ENCODE data around the gene LGALS7B.
"Not testable (repeated sequence)": the region's sequence is repeated elsewhere in the genome, so short reads cannot be mapped to it uniquely, and the experiment has no call there.

LGALS7B gene

DNA sequence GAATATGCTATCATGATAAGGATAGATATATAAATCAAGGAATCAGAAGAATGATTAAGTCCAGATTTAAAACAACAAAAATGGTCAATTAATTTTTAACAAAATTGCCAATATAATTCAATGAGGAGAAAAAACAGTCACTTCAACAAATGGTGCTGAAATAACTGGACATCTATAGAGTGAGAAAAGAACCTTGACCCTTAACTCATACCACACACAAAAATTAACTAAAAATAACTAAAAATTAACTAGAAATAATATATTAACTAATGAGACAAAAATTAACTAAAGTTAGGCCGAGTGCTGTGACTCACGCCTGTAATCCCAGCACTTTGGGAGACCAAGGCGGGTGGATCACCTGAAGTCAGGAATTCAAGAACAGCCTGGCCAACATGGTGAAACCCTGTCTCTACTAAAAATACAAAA lies 25.2 kb upstream of the LGALS7B start:
- TF ChIP-seq, protein P1, sequence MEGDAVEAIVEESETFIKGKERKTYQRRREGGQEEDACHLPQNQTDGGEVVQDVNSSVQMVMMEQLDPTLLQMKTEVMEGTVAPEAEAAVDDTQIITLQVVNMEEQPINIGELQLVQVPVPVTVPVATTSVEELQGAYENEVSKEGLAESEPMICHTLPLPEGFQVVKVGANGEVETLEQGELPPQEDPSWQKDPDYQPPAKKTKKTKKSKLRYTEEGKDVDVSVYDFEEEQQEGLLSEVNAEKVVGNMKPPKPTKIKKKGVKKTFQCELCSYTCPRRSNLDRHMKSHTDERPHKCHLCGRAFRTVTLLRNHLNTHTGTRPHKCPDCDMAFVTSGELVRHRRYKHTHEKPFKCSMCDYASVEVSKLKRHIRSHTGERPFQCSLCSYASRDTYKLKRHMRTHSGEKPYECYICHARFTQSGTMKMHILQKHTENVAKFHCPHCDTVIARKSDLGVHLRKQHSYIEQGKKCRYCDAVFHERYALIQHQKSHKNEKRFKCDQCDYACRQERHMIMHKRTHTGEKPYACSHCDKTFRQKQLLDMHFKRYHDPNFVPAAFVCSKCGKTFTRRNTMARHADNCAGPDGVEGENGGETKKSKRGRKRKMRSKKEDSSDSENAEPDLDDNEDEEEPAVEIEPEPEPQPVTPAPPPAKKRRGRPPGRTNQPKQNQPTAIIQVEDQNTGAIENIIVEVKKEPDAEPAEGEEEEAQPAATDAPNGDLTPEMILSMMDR (conservative IDR thresholded peaks at IDR 0.05): no peak
- H3K27ac ChIP-seq: no peak overlapping the region

DNA sequence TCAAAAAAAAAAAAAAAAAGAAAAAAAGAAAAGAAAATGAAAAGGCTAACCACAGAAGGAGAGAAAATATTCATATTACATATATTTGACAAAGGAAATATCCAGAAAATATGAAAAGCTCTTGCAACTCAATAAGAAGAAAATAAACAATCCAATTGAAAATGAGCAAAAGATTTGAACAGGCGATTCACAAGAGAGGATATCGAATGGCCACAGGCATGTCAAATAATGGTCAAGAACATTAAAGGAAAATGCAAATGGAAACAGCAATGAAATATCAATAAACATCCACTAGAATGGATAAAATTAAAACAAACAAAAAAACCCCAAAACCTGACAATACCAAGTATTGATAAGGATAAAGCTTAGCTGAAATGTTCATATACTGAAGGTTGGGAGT lies 23.8 kb upstream of the LGALS7B start:
- TF ChIP-seq, protein P1 (conservative IDR thresholded peaks at IDR 0.05): no peak
- no peak overlapping the region for H3K27ac ChIP-seq

DNA sequence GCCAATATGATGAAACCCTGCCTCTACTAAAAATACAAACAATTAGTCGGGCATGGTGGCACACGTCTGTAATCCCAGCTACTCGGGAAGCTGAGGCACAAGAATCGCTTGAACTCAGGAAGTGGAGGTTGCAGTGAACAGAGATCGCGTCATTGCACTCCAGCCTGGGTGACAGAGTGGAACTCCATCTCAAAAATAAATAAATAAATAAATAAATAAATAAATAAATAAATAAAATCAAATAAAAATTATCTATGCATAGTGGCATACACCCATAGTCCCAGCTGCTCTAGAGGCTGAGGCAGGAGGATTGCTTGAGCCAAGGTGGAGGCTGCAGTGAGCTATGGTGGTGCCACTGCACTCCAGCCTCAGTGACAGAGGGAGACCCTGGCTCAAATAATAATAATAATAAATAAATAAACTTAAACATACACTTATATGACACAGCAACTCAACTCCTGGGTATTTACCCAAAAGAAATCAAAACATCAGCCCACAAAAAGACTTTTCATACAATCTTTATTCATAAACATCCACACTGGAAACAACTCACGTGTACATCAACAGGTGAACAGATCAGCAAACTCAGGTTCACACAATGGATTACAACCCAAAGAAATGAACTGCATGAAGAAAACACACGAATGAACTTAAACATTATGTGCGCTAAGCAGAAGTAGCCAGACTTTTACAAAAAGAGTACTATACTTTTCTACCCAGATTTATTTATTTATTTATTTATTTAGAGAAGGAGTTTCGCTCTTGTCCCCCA lies 22.5 kb upstream of the LGALS7B start:
- H3K27ac ChIP-seq: no peak overlapping the region
- TF ChIP-seq, protein P1 (conservative IDR thresholded peaks at IDR 0.05): no peak

DNA sequence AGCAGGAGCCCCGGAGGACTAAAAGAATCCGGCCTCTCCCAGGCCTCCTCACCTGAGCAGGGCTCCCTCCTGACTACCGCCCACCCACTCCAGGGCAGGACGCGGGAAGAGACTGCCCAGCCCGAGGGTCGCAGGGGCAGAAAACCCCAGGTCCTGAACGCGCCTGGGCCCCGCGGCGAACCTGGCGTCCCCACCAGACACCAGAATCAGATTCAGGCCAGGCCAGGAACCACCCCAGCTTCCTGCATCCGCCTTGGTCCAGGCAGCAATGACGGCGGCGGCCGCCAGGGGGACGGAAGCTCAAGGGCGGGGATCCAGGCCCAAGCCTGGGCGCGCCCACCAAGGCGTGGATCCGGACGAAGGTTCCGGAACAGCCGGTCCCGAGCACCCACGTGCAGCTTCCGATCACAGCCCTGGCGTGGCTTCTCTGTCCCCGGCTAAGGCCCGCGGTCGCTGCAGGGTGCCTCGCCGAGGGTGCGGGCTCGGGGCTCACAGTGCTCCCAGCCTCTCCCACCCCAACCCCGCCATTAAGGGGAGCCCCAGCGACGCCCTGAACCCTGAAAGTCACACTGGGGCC lies 19.3 kb upstream of the LGALS7B start:
- TF ChIP-seq, protein P1 (conservative IDR thresholded peaks at IDR 0.05): no peak
- no peak overlapping the region for H3K27ac ChIP-seq

DNA sequence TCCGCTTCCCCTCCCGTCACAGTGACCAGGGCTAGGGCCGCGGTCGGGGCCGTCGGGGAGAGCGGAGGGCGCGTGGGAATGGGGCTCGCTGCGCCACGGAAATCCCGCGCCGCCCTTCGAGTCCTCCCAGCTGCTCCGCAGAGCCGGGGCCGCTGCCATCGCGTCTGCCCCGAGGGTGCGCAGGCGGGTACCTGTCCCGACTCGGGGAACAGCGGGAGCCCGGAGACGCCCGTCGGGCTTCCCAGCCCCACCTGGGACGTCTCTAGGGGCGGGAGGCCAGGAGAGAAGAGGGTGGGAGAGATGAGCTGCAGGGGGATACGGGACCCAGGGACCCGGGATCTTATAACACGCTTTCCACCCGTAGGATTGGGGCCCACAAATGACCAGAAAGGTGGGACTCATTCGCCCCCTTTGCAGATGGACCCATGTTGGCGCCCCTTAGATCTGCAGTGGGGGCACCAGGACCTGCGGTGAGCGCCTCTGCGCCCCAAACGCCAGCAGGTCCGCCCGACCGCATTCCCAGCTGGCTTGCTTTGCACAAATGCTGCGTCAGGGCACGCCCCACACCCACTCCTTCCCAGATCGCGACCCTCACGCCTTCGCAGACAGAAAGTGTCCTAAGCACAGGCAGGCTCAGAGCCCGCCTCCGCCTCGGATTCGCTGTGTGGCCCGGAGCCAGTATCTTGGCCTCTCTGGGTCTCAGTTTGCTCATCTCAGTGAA lies 18.6 kb upstream of the LGALS7B start:
- H3K27ac ChIP-seq: not testable (repeated sequence)

DNA sequence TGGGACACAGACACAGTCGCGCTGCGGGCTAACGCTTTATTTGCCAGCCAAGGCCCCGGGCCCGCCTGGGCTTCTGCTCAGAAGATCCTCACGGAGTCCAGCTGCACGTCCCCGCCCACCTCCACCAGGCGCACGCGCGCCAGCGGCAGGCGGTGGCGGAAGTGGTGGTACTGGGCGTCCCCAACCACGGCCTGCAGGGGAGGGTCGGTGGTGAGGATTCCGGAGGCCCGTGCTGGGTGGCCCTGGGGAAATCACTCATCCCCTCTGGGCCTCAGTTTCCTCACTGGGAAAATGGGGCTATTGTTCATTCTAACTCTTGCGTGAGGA lies 18.1 kb upstream of the LGALS7B start:
- not testable (repeated sequence) for H3K27ac ChIP-seq

DNA sequence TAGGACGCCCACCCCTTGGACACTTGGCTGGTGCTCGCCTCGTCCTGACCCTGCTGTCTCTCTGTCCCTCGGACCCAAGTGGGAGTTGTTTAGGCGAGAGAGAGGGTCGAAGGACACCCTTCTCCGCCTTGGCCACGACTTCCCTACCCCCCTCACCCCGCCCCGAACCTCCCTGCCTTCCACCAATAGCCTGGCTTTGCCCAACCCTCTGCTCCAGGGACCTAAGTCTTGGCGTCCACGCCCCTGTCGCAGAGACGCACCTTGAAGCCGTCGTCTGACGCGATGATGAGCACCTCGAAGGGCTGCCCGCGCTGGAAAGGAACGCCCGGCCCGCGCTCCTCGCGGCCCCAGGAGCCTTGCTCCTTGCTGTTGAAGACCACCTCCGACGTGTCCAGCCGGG lies 17.4 kb upstream of the LGALS7B start:
- H3K27ac ChIP-seq: not testable (repeated sequence)

DNA sequence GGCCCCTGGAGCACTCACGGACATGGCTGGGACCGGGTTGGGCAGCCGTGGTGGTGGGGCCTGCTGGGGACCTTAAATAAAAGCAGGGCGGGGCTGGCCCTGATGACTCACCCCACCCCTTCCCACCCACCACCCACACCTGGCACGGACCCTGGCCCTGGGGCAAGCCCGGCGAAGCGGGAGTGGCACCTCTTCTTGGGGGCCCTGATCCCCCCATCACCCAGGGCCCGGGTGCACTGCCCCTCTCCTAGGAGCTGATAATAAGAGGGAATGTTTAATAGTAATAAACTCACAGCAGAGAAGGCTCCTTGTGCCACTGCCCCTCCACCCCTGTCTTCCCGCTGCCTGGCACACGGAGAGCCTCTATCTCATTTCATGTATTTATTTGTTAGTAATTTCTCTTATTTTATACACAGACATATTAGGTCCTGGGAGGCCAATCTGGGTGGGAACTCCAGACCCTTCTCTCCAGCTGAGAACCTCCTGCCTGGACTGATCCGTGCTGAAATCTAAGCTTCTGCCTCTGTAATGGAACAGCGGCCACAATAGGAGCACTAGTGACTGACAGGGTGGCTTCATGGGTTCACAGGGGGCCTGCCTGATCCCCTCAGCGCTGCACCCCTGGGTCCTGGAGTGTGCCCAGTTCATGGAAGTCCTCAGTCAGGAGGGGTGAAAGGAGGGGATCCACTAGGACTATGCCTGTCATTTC lies 15.4 kb upstream of the LGALS7B start, which contains the start of gene LGALS7:
Gene LGALS7, minus strand, starts transcription at position 49 of the 709 bp plus-strand sequence. Its CDS starts 25 bp downstream, at position 24.
- no peak within 1 kb of the TSS for H3K27ac ChIP-seq
- TF ChIP-seq, protein P1 (conservative IDR thresholded peaks at IDR 0.05): no peak
